ENCODE data around the gene ELL.
A peak's percentile ranks its signal among the peaks of the same experiment; 100 is the strongest.

Gene ELL

GRCh38 chr19:18466354-18466753 lies 55.5 kb downstream of the ELL start:
- DNase-seq: no peak

- no peak for DNase-seq
Measured at GRCh38 chr19:18465964-18466339, 55.9 kb downstream of the ELL start.

GRCh38 chr19:18465214-18465963 lies 56.5 kb downstream of the ELL start:
- no peak for DNase-seq

GRCh38 chr19:18464646-18465045 lies 57.2 kb downstream of the ELL start:
- no peak for DNase-seq

GRCh38 chr19:18461471-18461870 lies 60.4 kb downstream of the ELL start:
- no peak for DNase-seq

- DNase-seq: no peak
Measured at GRCh38 chr19:18460900-18461299, 61.0 kb downstream of the ELL start.

- DNase-seq: no peak
Measured at GRCh38 chr19:18457483-18458331, 64.2 kb downstream of the ELL start.

GRCh38 chr19:18456974-18457373 lies 64.9 kb downstream of the ELL start:
- no peak for DNase-seq

- DNase-seq: no peak
Measured at GRCh38 chr19:18456279-18456678, 65.6 kb downstream of the ELL start.

GRCh38 chr19:18453269-18454024 lies 68.4 kb downstream of the ELL start:
- no peak for DNase-seq

- no peak for DNase-seq
Measured at GRCh38 chr19:18452386-18452785, 69.5 kb downstream of the ELL start.

- DNase-seq: peak; percentile 90
Measured at GRCh38 chr19:18450931-18451836, 70.7 kb downstream of the ELL start.

- DNase-seq: no peak
Measured at GRCh38 chr19:18450021-18450930, 71.6 kb downstream of the ELL start.

GRCh38 chr19:18449552-18449951 lies 72.3 kb downstream of the ELL start:
- no peak for DNase-seq

GRCh38 chr19:18446811-18447359 lies 75.0 kb downstream of the ELL start:
- no peak for DNase-seq

- DNase-seq: no peak
Measured at GRCh38 chr19:18446145-18446810, 75.6 kb downstream of the ELL start.

GRCh38 chr19:18445262-18445948 lies 76.5 kb downstream of the ELL start:
- no peak for DNase-seq

- no peak for DNase-seq
Measured at GRCh38 chr19:18444513-18444912, 77.4 kb downstream of the ELL start.

GRCh38 chr19:18443831-18444230 lies 78.0 kb downstream of the ELL start:
- DNase-seq: no peak

GRCh38 chr19:18443406-18443805 lies 78.5 kb downstream of the ELL start:
- DNase-seq: no peak

All from activated CD4-positive, alpha-beta T cell treated with anti-CD3 and anti-CD28 coated beads, Interleukin-10, Interleukin-2, amounts not matched to agents 100 ng/mL and 50 ng/mL, durations not matched to agents 16 hours and 8 hours (primary cell).